Stimulated activated naive B cell treated with anti-CD40 and anti-IgM and Interleukin-4, amounts not matched to agents 10 μg/mL and 1 μg/mL and 100 μg/mL, for 72 hours (primary cell): ENCODE results near the gene GHRH.

Experiments
- ATAC-seq, 2 donors: fragments of 150-1000 bp; cut with Tn5 transposase; replicated peaks; 2 replicates each; pipeline ENCODE4 v1.10.0; 2021; ENCODE audit warnings: moderate library complexity in 1 of 2
- DNase-seq: peaks from one replicate; pipeline ENCODE4 v3.0.0; 2021
- H3K27ac Mint-ChIP-seq: one replicate; pipeline ENCODE4 v1.8.0; 2022; ENCODE audit warnings: mild to moderate bottlenecking, mixed read lengths
- H3K27me3 Mint-ChIP-seq, 2 donors: one replicate each; pipeline ENCODE4 v1.8.0; 2022; ENCODE audit warnings: mixed read lengths in 2 of 2
- H3K36me3 Mint-ChIP-seq, 2 donors: one replicate each; pipeline ENCODE4 v1.8.0; 2022; ENCODE audit warnings: mixed read lengths in 2 of 2, mild to moderate bottlenecking in 1 of 2
- H3K4me1 Mint-ChIP-seq, 2 donors: one replicate each; pipeline ENCODE4 v1.8.0; 2022; ENCODE audit warnings: mixed read lengths in 2 of 2, mild to moderate bottlenecking in 1 of 2
- H3K4me3 Mint-ChIP-seq, 2 donors: one replicate each; pipeline ENCODE4 v1.8.0; 2022; ENCODE audit warnings: mild to moderate bottlenecking in 2 of 2, mixed read lengths in 2 of 2, moderate library complexity in 1 of 2
- H3K9me3 Mint-ChIP-seq, 2 donors: one replicate each; pipeline ENCODE4 v1.8.0; 2022; ENCODE audit warnings: mixed read lengths in 2 of 2, mild to moderate bottlenecking in 1 of 2

The GHRH gene, protein sequence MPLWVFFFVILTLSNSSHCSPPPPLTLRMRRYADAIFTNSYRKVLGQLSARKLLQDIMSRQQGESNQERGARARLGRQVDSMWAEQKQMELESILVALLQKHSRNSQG

DNA sequence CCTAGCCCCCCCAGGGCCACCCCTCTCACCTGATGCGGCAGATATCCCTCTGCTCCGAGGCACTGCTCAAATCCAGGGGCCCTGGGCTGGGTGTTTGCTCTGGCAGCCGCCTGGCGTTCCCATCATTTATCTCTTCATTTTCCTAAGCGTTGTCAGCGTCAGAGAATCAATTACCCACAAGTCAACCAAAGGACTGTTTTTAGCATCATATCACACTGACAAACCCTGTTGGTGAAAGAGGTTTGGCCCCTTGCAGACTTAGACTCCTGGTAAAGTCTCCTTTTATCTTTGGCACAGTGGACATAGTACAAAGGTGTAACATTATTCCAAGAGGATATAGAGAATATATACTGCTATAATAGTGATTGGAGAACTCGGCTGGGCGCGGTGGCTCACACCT is at the start of gene GHRH:
Gene GHRH, minus strand, starts transcription at position 101 of the 400 bp plus-strand sequence. CDS start 4,925 bp downstream, outside the sequence.
- H3K27ac Mint-ChIP-seq = no peak within 1 kb of the TSS
- no peaks in the 10 kb centered on the region for H3K9me3 Mint-ChIP-seq
- H3K4me3 Mint-ChIP-seq = no peak within 1 kb of the TSS
- peaks cover 17 to 28% of the 10 kb centered on the region in 2 donors for H3K27me3 Mint-ChIP-seq
- H3K4me1 Mint-ChIP-seq = peaks cover 0 to 6% of the 10 kb centered on the region in 2 donors
- DNase-seq = no peak
- ATAC-seq = no peak
- H3K36me3 Mint-ChIP-seq = no peaks in the 10 kb centered on the region

DNA sequence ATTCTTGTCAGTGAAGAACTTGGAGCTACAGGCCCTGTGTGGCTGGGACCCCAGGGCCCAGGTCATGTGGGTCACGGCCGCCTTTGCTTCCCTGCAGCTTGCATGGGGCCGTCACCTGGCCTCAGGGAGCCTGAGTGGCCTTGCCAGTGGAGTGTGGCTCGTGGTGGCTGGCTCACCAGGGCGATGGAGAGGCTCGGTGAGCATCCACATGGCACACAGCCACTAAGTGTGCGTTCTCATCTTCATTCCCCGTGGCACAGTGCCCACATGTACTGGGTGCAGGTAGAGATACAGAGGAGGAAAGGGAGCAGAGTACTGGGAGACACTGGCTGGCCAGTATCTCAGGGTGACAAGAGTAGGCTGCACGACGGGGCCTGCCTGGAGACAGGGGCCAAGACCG is 49.3 kb upstream of the GHRH start:
- no peak for DNase-seq
- no peaks in the 10 kb centered on the region for H3K9me3 Mint-ChIP-seq
- H3K4me1 Mint-ChIP-seq = peaks cover 46 to 67% of the 10 kb centered on the region in 2 donors
- peak overlapping the region; percentile 51 for H3K27ac Mint-ChIP-seq
- peaks cover 48 to 80% of the 10 kb centered on the region in 2 donors for H3K36me3 Mint-ChIP-seq
- ATAC-seq = no peak
- no peaks in the 10 kb centered on the region for H3K27me3 Mint-ChIP-seq
- H3K4me3 Mint-ChIP-seq = no peak overlapping the region

GRCh38 chr20:37309936-37310590 is 48.4 kb upstream of the GHRH start:
- peak overlapping the region; percentile 26 for H3K27ac Mint-ChIP-seq
- H3K36me3 Mint-ChIP-seq = peaks cover 49 to 78% of the 10 kb centered on the region in 2 donors
- DNase-seq (no peak), ATAC-seq (no peak)
- H3K4me3 Mint-ChIP-seq = no peak overlapping the region
- H3K4me1 Mint-ChIP-seq = peaks cover 39 to 67% of the 10 kb centered on the region in 2 donors
- H3K27me3 Mint-ChIP-seq = no peaks in the 10 kb centered on the region
- H3K9me3 Mint-ChIP-seq = no peaks in the 10 kb centered on the region

- no peak for DNase-seq
- Mint-ChIP-seq H3K4me3 (no peak overlapping the region), H3K9me3 (no peaks in the 10 kb centered on the region), H3K27me3 (no peaks in the 10 kb centered on the region), H3K4me1 (peaks cover 41 to 66% of the 10 kb centered on the region in 2 donors), H3K27ac (peak overlapping the region; percentile 9), H3K36me3 (peaks cover 51 to 78% of the 10 kb centered on the region in 2 donors)
- ATAC-seq = no peak
Observed at GRCh38 chr20:37309290-37309689, 47.7 kb upstream of the GHRH start.

- no peaks in the 10 kb centered on the region for H3K27me3 Mint-ChIP-seq
- ATAC-seq = peak; percentile 34 to 66
- peaks cover 32 to 60% of the 10 kb centered on the region in 2 donors for H3K4me1 Mint-ChIP-seq
- no peak for DNase-seq
- peaks cover 47 to 73% of the 10 kb centered on the region in 2 donors for H3K36me3 Mint-ChIP-seq
- no peaks in the 10 kb centered on the region for H3K9me3 Mint-ChIP-seq
- H3K27ac Mint-ChIP-seq = peak overlapping the region; percentile 80
- H3K4me3 Mint-ChIP-seq = no peak overlapping the region
Observed at GRCh38 chr20:37308086-37309050, 46.8 kb upstream of the GHRH start.

DNA sequence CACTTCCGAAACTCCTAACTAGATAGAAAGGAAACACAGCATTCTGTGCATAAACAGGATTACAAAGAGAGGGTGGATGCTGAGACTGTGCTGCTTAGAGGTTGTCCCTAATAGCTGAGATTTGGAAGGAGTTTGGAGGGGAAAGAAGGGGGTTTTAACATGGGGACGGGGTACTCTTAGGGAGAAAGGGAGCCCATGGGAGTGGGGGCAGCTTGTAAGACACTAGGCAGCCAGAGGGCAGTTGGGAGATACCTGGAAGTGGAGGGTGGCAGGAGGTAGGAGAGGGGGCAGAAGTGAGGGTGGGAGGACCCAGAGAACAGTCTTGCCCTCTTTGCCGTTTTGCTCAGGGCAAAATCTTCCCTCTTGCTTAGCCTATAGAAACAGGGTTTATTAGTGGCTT is 44.2 kb upstream of the GHRH start:
- Mint-ChIP-seq H3K27me3 (no peaks in the 10 kb centered on the region), H3K27ac (peak overlapping the region; percentile 63), H3K4me1 (peaks cover 28 to 51% of the 10 kb centered on the region in 2 donors), H3K36me3 (peaks cover 46 to 78% of the 10 kb centered on the region in 2 donors), H3K9me3 (no peaks in the 10 kb centered on the region), H3K4me3 (no peak overlapping the region)
- ATAC-seq = no peak
- DNase-seq = no peak

GRCh38 chr20:37305079-37305478 is 43.5 kb upstream of the GHRH start:
- no peak for DNase-seq
- Mint-ChIP-seq H3K27ac (no peak overlapping the region), H3K4me1 (peaks cover 27 to 47% of the 10 kb centered on the region in 2 donors), H3K9me3 (no peaks in the 10 kb centered on the region), H3K4me3 (no peak overlapping the region), H3K27me3 (no peaks in the 10 kb centered on the region), H3K36me3 (peaks cover 48 to 78% of the 10 kb centered on the region in 2 donors)
- no peak for ATAC-seq

- no peak for ATAC-seq
- peaks cover 49 to 71% of the 10 kb centered on the region in 2 donors for H3K36me3 Mint-ChIP-seq
- peaks cover 28 to 45% of the 10 kb centered on the region in 2 donors for H3K4me1 Mint-ChIP-seq
Observed at GRCh38 chr20:37303637-37304036, 42.0 kb upstream of the GHRH start.

GRCh38 chr20:37302981-37303380 is 41.4 kb upstream of the GHRH start:
- Mint-ChIP-seq H3K27ac (no peak overlapping the region), H3K4me3 (no peak overlapping the region), H3K4me1 (peaks cover 23 to 38% of the 10 kb centered on the region in 2 donors), H3K27me3 (no peaks in the 10 kb centered on the region), H3K9me3 (no peaks in the 10 kb centered on the region), H3K36me3 (peaks cover 49 to 68% of the 10 kb centered on the region in 2 donors)
- no peak for DNase-seq
- ATAC-seq = no peak

More at GRCh38 chr20:37303637-37304036, 42.0 kb upstream of the GHRH start:
- Mint-ChIP-seq H3K27me3 (no peaks in the 10 kb centered on the region), H3K27ac (no peak overlapping the region), H3K4me3 (no peak overlapping the region), H3K9me3 (no peaks in the 10 kb centered on the region)
- DNase-seq = no peak

- DNase-seq = no peak
- Mint-ChIP-seq H3K9me3 (no peaks in the 10 kb centered on the region), H3K27me3 (no peaks in the 10 kb centered on the region), H3K4me1 (peaks cover 22 to 37% of the 10 kb centered on the region in 2 donors), H3K4me3 (no peak overlapping the region), H3K36me3 (peaks cover 51 to 67% of the 10 kb centered on the region in 2 donors), H3K27ac (no peak overlapping the region)
- no peak for ATAC-seq
Observed at GRCh38 chr20:37301558-37301957, 39.9 kb upstream of the GHRH start.

- H3K4me3 Mint-ChIP-seq = no peak overlapping the region
- ATAC-seq = no peak
- peaks cover 24 to 41% of the 10 kb centered on the region in 2 donors for H3K4me1 Mint-ChIP-seq
- no peak overlapping the region for H3K27ac Mint-ChIP-seq
- no peaks in the 10 kb centered on the region for H3K9me3 Mint-ChIP-seq
- DNase-seq = no peak
- H3K27me3 Mint-ChIP-seq = no peaks in the 10 kb centered on the region
- H3K36me3 Mint-ChIP-seq = peaks cover 48 to 64% of the 10 kb centered on the region in 2 donors
Observed at GRCh38 chr20:37301120-37301519, 39.5 kb upstream of the GHRH start.

DNA sequence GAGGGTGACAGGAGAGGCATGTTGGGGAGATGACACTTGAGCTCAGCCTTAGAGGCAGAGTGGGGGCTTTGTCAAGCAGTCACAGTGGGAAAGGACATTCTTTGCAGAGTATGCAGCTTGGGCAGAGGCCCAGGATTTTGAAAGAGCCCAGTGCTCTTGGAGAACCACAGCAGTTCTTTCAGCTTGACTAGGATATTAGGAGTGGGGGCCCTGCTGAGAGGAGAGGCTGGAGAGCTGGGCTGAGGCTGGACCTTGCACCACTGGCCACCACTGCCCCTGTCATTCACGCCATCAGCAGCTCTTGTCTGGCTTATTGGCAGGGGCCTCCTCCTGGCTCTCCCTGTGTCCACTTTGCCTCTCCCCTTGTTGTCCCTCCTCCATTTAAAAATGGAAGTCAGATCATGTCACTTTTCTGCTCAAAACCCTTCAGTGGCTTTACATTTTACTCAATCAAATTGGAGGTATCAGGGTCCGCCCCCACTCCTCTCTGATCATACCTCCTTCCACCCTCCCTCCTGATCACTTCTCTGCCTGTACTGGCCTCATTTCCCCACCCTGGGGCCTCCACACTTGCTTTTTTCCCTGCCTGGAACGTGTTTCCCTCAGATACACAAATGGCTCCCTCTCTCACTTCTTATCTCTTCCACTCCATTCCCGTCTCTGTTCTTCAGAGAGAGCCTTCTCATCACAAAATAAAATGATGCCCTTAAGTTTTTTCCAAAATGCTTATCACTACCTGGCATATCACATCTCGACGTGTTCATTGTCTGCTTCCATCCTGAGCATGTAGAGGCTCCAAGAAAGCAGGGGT is 38.3 kb upstream of the GHRH start:
- Mint-ChIP-seq H3K27ac (peak overlapping the region; percentile 80), H3K4me3 (no peak overlapping the region), H3K27me3 (no peaks in the 10 kb centered on the region)

DNA sequence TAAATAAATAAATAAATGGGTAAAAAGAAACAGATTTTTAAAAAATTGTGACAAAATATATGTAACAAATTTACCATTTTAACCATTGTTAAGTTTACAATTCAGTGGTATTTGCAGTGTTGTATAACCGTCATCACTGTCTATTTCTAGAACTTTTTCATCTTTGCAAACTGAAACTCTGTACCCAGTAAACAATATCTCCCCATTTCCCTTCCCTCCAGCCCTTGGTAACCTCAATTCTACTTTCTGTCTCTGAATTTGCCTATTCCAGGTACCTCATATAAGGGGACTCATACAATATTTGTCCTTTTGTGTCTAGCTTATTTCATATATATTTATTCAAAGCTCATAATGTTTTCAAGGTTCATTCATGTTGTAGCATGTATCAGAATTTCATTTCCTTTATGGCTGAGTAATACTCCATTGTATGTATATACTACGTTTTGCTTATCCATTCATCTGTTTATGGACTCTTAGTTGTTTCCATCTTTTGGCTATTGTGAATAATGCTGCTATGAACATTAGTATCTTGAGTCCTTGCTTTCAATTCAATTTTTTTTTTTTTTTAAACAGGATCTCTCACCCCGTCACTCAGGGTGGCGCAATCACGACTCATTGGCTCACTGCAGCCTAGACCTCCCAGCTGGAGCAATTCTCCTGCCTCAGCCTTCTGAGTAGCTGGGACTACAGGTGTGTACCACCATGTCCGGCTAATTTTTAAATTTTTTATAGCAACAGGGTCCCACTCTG is 36.8 kb upstream of the GHRH start:
- H3K27me3 Mint-ChIP-seq = no peaks in the 10 kb centered on the region
- H3K4me3 Mint-ChIP-seq = no peak overlapping the region
- peaks cover 3 to 4% of the 10 kb centered on the region in 2 donors for H3K9me3 Mint-ChIP-seq
- H3K27ac Mint-ChIP-seq = no peak overlapping the region
- H3K4me1 Mint-ChIP-seq = peaks cover 33 to 48% of the 10 kb centered on the region in 2 donors
- no peak for ATAC-seq
- DNase-seq = no peak
- peaks cover 44 to 61% of the 10 kb centered on the region in 2 donors for H3K36me3 Mint-ChIP-seq

More for the DNA sequence above, 38.3 kb upstream of the GHRH start:
- DNase-seq (no peak), ATAC-seq (no peak)
- Mint-ChIP-seq H3K36me3 (peaks cover 41 to 59% of the 10 kb centered on the region in 2 donors), H3K4me1 (peaks cover 27 to 41% of the 10 kb centered on the region in 2 donors), H3K9me3 (no peaks in the 10 kb centered on the region)
